Measurements from ENCODE around the gene NOTCH3. TPM values are rescaled to one million over a fixed set of nuclear protein-coding genes. Genes with fewer than 3 reads are reported as not detected.

NOTCH3 gene
- total RNA-seq, 6 experiments from 2014 or later = 3.4 to 18.0 (median 13.1) TPM

GRCh38 chr19:15248106-15248505 lies 47.3 kb upstream of the NOTCH3 start:
- Mint-ChIP-seq H3K4me1 (ENCODE audit: low read depth) (peaks cover 67% of the 10 kb centered on the region), H3K36me3 (ENCODE audit: low read depth) (peaks cover 20% of the 10 kb centered on the region), H3K9me3 (no peaks in the 10 kb centered on the region), H3K27me3 (ENCODE audit: insufficient read depth) (peaks cover 15% of the 10 kb centered on the region), H3K4me3 (no peak overlapping the region), H3K27ac (peak overlapping the region; percentile 96)
- no peak for TF ChIP-seq CTCF (IDR thresholded peaks at IDR 0.05)
- DNase-seq = no peak

GRCh38 chr19:15247107-15248014 lies 46.6 kb upstream of the NOTCH3 start:
- Mint-ChIP-seq H3K4me3 (no peak overlapping the region), H3K27ac (peak overlapping the region; percentile 96), H3K4me1 (ENCODE audit: low read depth) (peaks cover 60% of the 10 kb centered on the region), H3K36me3 (ENCODE audit: low read depth) (peaks cover 16% of the 10 kb centered on the region), H3K9me3 (no peaks in the 10 kb centered on the region), H3K27me3 (ENCODE audit: insufficient read depth) (peaks cover 15% of the 10 kb centered on the region)
- DNase-seq = no peak
- TF ChIP-seq CTCF (IDR thresholded peaks at IDR 0.05) = no peak

GRCh38 chr19:15246198-15246481 lies 45.3 kb upstream of the NOTCH3 start:
- H3K27ac Mint-ChIP-seq = peak overlapping the region; percentile 53
- no peaks in the 10 kb centered on the region for H3K9me3 Mint-ChIP-seq
- DNase-seq = no peak
- peaks cover 12% of the 10 kb centered on the region; the same call in 1 of the 2 replicates for H3K36me3 Mint-ChIP-seq (ENCODE audit: low read depth)
- peaks cover 13% of the 10 kb centered on the region for H3K27me3 Mint-ChIP-seq (ENCODE audit: insufficient read depth)
- peaks cover 48% of the 10 kb centered on the region for H3K4me1 Mint-ChIP-seq (ENCODE audit: low read depth)
- H3K4me3 Mint-ChIP-seq = no peak overlapping the region
- TF ChIP-seq CTCF (IDR thresholded peaks at IDR 0.05) = no peak

GRCh38 chr19:15245370-15246197 lies 44.8 kb upstream of the NOTCH3 start:
- DNase-seq = no peak
- H3K27ac Mint-ChIP-seq = peak overlapping the region; percentile 67
- peaks cover 42% of the 10 kb centered on the region for H3K4me1 Mint-ChIP-seq (ENCODE audit: low read depth)
- no peak overlapping the region for H3K4me3 Mint-ChIP-seq
- peaks cover 11% of the 10 kb centered on the region for H3K27me3 Mint-ChIP-seq (ENCODE audit: insufficient read depth)
- no peak for TF ChIP-seq CTCF (IDR thresholded peaks at IDR 0.05)
- H3K9me3 Mint-ChIP-seq = no peaks in the 10 kb centered on the region
- peaks cover 12% of the 10 kb centered on the region; the same call in 1 of the 2 replicates for H3K36me3 Mint-ChIP-seq (ENCODE audit: low read depth)

- no peak for TF ChIP-seq CTCF (IDR thresholded peaks at IDR 0.05)
- Mint-ChIP-seq H3K27me3 (ENCODE audit: insufficient read depth) (peaks cover 11% of the 10 kb centered on the region), H3K4me1 (ENCODE audit: low read depth) (peaks cover 34% of the 10 kb centered on the region), H3K27ac (peak overlapping the region; percentile 67; the same call in 1 of the 2 replicates), H3K4me3 (no peak overlapping the region), H3K9me3 (no peaks in the 10 kb centered on the region), H3K36me3 (ENCODE audit: low read depth) (peaks cover 12% of the 10 kb centered on the region; the same call in 1 of the 2 replicates)
- no peak for DNase-seq
These were observed 44.0 kb upstream of the NOTCH3 start for GRCh38 chr19:15244808-15245207.

Data from HFFc6 (cell line).